Choroid plexus epithelial cell (primary cell): ENCODE data around the gene RAD51B.

Source experiments
- DNase-seq: peaks from one replicate; pipeline ENCODE4 v3.0.0-alpha.2; 2010; ENCODE audit warnings: low read depth
- H3K4me3 ChIP-seq: 2 replicates; pipeline ENCODE4 v1.5.1; 2011; ENCODE audit warnings: low read depth, mild to moderate bottlenecking, control low read depth, low read length, moderate library complexity
- TF ChIP-seq, protein P1 (sequence below): conservative IDR thresholded peaks from 2 replicates; pipeline ENCODE4 v1.5.1; 2011; ENCODE audit warnings: low read depth, mild to moderate bottlenecking, control low read depth, inconsistent platforms, low read length, moderate library complexity

Gene RAD51B

DNA sequence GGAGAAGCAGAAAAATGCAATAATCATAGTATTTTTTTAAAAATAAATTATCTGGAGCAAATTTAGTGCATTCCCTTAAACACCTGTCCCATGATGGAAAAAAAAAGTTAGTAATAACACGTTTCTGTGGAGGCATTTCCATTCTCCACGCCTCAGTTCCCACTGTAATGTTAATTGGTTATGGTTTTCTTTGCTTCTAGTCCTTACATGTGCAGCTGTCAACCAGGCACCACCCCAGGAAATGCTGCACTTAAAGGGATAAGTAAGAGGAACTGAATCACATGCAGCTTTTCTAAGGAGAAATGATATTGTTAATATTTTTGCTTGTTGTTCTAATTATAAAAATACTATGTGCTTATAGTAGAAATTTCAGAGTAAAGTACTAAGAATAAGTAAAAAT, 733.0 kb downstream of the RAD51B start:
- DNase-seq = peak; percentile 33
- no peak overlapping the region for H3K4me3 ChIP-seq
- TF ChIP-seq, protein P1, sequence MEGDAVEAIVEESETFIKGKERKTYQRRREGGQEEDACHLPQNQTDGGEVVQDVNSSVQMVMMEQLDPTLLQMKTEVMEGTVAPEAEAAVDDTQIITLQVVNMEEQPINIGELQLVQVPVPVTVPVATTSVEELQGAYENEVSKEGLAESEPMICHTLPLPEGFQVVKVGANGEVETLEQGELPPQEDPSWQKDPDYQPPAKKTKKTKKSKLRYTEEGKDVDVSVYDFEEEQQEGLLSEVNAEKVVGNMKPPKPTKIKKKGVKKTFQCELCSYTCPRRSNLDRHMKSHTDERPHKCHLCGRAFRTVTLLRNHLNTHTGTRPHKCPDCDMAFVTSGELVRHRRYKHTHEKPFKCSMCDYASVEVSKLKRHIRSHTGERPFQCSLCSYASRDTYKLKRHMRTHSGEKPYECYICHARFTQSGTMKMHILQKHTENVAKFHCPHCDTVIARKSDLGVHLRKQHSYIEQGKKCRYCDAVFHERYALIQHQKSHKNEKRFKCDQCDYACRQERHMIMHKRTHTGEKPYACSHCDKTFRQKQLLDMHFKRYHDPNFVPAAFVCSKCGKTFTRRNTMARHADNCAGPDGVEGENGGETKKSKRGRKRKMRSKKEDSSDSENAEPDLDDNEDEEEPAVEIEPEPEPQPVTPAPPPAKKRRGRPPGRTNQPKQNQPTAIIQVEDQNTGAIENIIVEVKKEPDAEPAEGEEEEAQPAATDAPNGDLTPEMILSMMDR = no peak

DNA sequence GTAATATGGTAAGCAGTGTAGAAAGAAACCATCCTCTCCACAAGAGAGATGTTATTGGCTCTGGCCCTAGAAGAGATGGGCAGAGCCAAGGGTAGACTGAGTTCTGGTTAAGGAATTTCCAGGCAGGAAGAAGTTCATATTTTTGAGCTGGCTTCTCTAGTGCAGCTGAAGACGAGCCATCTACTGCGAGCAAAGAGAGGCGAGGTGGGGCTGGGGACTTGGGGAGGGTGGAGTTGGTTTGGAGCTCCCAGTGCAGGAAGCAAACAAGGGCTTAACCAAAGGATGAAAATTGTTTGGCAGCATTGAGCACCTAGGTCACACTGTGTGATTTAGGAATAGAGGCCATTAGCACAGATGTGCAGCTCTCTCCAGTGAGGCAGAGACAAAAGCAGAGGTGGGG, 733.7 kb downstream of the RAD51B start:
- no peak for DNase-seq
- no peak overlapping the region for H3K4me3 ChIP-seq
- TF ChIP-seq, protein P1 = no peak

DNA sequence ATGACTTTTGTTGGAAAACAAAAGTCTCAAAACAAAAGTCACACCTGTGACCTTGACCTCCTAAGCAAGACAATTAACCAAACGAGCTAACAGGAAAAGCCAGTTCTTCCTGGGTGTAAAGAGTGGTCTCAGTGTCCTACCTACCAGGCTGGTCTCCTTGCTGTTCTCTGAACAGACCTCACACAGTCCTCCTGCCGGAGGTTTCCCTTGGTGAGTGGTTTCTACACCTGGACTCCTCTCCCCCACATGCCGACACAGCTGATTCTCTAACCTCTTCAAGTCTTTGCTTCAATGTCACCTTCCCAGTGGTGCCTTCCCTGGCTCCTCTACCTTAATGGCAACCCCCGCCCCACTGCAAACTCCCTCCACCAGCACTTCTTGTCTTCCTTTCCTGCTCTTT, 734.7 kb downstream of the RAD51B start:
- TF ChIP-seq, protein P1 = no peak
- H3K4me3 ChIP-seq = no peak overlapping the region
- no peak for DNase-seq

DNA sequence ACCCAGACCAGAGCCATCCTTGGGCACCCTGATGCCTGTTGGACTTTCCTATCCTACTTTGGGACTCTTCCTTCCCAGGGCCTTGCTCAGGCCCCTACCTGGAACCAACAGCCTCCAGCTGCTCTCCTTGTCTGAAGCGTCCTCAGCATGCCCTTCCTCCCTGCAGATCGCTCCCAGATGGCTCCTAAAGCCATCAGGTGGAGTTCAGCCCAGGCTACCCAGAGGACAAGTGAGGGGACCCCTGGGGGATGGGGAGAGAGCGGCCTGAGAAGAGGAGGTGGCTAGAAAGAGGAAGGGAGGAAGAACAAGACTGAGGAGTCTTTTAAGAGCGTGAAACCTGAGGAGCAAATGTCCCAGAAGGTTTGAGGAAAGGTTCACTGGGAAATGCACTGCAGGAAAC, 736.7 kb downstream of the RAD51B start:
- H3K4me3 ChIP-seq = no peak overlapping the region
- no peak for DNase-seq
- TF ChIP-seq, protein P1 = no peak

DNA sequence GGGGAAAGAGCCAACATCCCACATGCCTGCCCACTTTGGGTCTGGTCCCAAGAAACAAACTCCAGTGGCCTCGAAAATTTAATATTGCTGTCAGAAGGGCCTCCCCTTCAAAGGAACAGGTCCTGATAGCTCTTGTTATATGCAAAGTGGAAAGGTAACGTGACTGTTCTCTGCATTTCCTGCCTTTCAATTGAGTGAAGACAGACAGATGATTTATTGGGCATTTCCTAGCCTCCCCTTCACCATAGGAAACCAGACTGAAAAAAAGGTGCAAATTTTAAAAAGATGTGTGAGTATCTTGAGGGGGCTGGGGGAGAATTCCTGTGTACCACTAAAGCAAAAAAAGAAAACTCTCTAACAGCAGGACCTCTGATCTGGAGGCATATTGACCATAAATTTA, 738.1 kb downstream of the RAD51B start:
- TF ChIP-seq, protein P1 = no peak
- no peak for DNase-seq
- no peak overlapping the region for H3K4me3 ChIP-seq

DNA sequence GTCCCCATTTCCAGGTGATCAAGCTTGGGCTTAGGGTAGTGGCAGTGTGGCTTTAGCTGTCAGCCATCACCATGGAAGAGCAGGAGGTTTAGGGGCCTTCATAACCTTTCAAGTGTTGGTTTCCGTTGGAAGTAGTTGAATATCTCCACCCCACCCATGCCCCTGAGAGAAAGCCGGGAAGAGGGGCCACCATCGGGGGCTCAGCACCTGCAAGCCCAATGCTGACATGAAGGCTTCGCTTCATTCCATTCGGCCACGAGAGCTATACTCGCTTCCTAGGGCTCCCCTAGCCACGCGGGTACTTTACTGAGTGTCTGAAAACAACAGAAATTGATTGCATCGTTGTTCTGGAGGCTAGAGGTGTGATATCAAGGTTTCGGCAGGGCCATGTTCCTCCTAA, 738.5 kb downstream of the RAD51B start:
- H3K4me3 ChIP-seq = no peak overlapping the region

DNA sequence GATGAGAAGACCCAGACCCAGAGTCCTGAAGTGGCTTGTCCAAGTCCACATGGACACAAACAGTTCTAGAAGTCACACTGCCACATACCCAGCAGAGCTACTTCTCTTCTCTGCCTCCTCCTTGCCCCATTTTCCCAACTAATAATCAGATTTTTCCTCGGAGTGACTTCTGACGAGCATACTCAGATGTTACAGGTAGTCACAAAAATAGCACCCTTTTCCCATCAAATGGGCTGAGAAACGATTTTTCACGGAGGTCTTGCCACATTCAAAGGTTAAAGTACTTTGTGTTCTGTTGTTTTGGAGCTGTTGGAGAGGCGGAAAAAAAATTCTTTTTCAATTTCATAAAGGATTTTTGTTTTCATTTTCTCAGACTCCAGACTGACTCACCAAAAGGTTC, 740.4 kb downstream of the RAD51B start:
- no peak for DNase-seq
- H3K4me3 ChIP-seq = no peak overlapping the region
- TF ChIP-seq, protein P1 = no peak

More for the DNA sequence above, 738.5 kb downstream of the RAD51B start:
- TF ChIP-seq, protein P1 = no peak
- DNase-seq = no peak
